NCI-H1694 (cell line): ENCODE data around the gene R3HCC1L.
A peak's percentile ranks its signal among the peaks of the same experiment; 100 is the strongest.

ENCODE experiments used
- DNase-seq: peaks from one replicate; lab custom pipeline; 2025; lab: John Stamatoyannopoulos, UW

The R3HCC1L gene

GRCh38 chr10:98231417-98231816 is 97.0 kb downstream of the R3HCC1L start:
- DNase-seq, result no peak

- DNase-seq, result no peak
Measured at GRCh38 chr10:98235846-98236245, 101.4 kb downstream of the R3HCC1L start.

- DNase-seq, result no peak
Measured at GRCh38 chr10:98236862-98237261, 102.4 kb downstream of the R3HCC1L start.

GRCh38 chr10:98238391-98238790 is 103.9 kb downstream of the R3HCC1L start:
- no peak for DNase-seq

- no peak for DNase-seq
Measured at GRCh38 chr10:98240524-98240923, 106.1 kb downstream of the R3HCC1L start.

- DNase-seq, result peak; percentile 20
Measured at GRCh38 chr10:98242823-98243222, 108.4 kb downstream of the R3HCC1L start.

- no peak for DNase-seq
Measured at GRCh38 chr10:98244141-98244540, 109.7 kb downstream of the R3HCC1L start.

- no peak for DNase-seq
Measured at GRCh38 chr10:98244586-98244985, 110.1 kb downstream of the R3HCC1L start.

GRCh38 chr10:98246911-98247805 is 112.7 kb downstream of the R3HCC1L start:
- DNase-seq, result peak; percentile 71

- DNase-seq, result no peak
Measured at GRCh38 chr10:98248018-98248417, 113.6 kb downstream of the R3HCC1L start.

GRCh38 chr10:98249134-98249533 is 114.7 kb downstream of the R3HCC1L start:
- DNase-seq, result no peak

- DNase-seq, result no peak
Measured at GRCh38 chr10:98251399-98251798, 116.9 kb downstream of the R3HCC1L start.

GRCh38 chr10:98252464-98252863 is 118.0 kb downstream of the R3HCC1L start:
- DNase-seq, result no peak

GRCh38 chr10:98253499-98253898 is 119.0 kb downstream of the R3HCC1L start:
- DNase-seq, result no peak

- DNase-seq, result no peak
Measured at GRCh38 chr10:98254234-98254974, 119.9 kb downstream of the R3HCC1L start.

GRCh38 chr10:98255146-98255877 is 120.9 kb downstream of the R3HCC1L start:
- DNase-seq, result no peak

- DNase-seq, result no peak
Measured at GRCh38 chr10:98256692-98257091, 122.2 kb downstream of the R3HCC1L start.

GRCh38 chr10:98257198-98257597 is 122.7 kb downstream of the R3HCC1L start:
- no peak for DNase-seq

GRCh38 chr10:98257961-98258360 is 123.5 kb downstream of the R3HCC1L start:
- no peak for DNase-seq

GRCh38 chr10:98258683-98259454 is 124.4 kb downstream of the R3HCC1L start:
- DNase-seq, result no peak

GRCh38 chr10:98259606-98260315 is 125.3 kb downstream of the R3HCC1L start:
- DNase-seq, result no peak
